H1 (cell line): Measurements from ENCODE around the gene MEX3C. TPM values are rescaled to one million over a fixed set of nuclear protein-coding genes. Genes with fewer than 3 reads are reported as not detected.
A peak's percentile ranks its signal among the peaks of the same experiment; 100 is the strongest.

Source experiments
- NANOG ChIP-seq: IDR thresholded peaks from 2 replicates; pipeline ENCODE4 v1.6.1; 2011; ENCODE audit warnings: low read length, low read depth, mild to moderate bottlenecking, inconsistent platforms; ENCODE audit not compliant: insufficient read depth, poor library complexity, severe bottlenecking
- TAF1 ChIP-seq: IDR thresholded peaks from 2 replicates; pipeline ENCODE4 v1.6.1; 2011; ENCODE audit warnings: mild to moderate bottlenecking, low read depth, low read length
- polyA plus RNA-seq, 7 experiments: library from polyadenylated mRNA; depleted of rRNA in 3 of 7; stranded (reverse) in 5 of 7; unstranded in 2 of 7; fragments of >200 nt in 5 of 7; fragments of 200-250 nt in 2 of 7; gene quantifications; 1 replicate in 5 of 7; 2 replicates in 1 of 7; 4 replicates in 1 of 7; pipeline versions ENCODE4 v1.2.1 to v1.2.3, GENCODE V29; 2011 to 2013; ENCODE audit warnings: missing spikeins in 2 of 7, mixed read lengths in 2 of 7
- total RNA-seq: library from RNA; stranded (reverse); fragmentation: NEBNext Ultra II Directional; extraction: Animal tissue kit (Norgen Biotek cat#: 25700); gene quantifications from 2 replicates; pipeline ENCODE4 v1.2.1, GENCODE V29; 2021

MEX3C gene
- total and polyA plus RNA-seq, 2 of the 8 experiments (the other 6 are each of a cell fraction or from before 2014, with no cell fraction given), result 48.2 to 103 TPM

DNA sequence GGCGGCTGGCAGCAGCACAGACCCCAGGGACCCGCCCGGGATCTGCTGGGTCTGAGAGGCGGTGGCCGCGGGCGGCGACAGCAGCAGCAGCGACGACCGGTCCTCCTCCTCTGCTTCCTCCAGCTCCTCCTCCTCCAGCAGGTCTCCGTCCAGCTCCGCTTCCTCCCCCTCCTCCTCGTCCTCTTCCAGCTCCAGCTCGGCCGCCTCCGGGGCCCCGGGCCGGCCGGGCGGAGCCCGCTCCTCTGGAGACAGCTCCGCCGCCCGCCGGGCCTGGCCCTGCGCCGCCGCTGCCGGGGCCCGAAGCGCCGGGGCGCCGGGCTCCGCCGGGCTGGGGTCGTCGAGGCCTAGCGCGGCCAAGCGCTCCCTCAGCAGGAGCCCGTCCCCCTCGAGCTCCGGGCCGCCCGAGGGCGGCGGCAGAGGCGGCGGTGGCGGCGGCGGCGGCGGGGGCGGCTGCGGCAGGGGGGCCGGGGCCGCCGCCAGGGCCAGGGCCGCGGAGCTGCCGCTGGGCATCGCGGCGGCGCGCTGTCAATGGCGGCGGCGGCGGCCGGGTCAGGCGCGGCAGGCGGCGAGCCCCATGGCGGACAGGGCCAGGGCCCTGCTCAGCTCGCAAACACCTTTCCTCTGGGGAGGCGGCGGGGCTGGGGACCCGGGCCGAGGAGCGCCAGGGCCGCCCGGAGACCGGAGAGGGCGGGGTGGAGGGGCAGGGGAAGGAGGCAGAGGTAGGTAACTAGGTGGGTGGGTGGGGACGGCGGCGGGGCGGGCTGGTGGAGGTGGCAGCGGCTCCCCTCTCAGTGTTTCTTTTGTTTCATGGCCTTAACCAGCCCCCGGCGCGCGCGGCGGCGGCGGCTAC is 445 bp downstream of the MEX3C start (continued):
- TF ChIP-seq TAF1, result 0 out of 2 replicates have a peak, but pooled peaks have one; percentile 23
- no peak for TF ChIP-seq NANOG
